IMR-90 (cell line): ENCODE measurements around the gene HLA-A.

Experiments used
- CEBPB ChIP-seq: IDR thresholded peaks from 2 replicates; pipeline ENCODE4 v1.6.1; 2012; ENCODE audit warnings: low read depth, low read length, improper control_type of control experiment
- MXI1 ChIP-seq: IDR thresholded peaks from 2 replicates; pipeline ENCODE4 v1.6.1; 2012; ENCODE audit warnings: low read depth, mild to moderate bottlenecking, low read length, moderate library complexity, borderline replicate concordance
- NFE2L2 ChIP-seq: fragments of 150-350 bp; IDR thresholded peaks from 2 replicates; pipeline ENCODE4 v1.6.1; 2016; ENCODE audit warnings: low read depth, mild to moderate bottlenecking, low read length
- POLR2A ChIP-seq: IDR thresholded peaks from 2 replicates; pipeline ENCODE4 v1.6.1; 2012; ENCODE audit warnings: mild to moderate bottlenecking, low read depth, low read length
- RAD21 ChIP-seq: IDR thresholded peaks from 2 replicates; pipeline ENCODE4 v1.6.1; 2012; ENCODE audit warnings: low read length, improper control_type of control experiment
- SMC3 ChIP-seq: fragments of 150-350 bp; IDR thresholded peaks from 2 replicates; pipeline ENCODE4 v1.6.1; 2016; ENCODE audit warnings: low read depth, mild to moderate bottlenecking, antibody characterized with exemption, low read length, moderate library complexity
- TF ChIP-seq, protein P1 (sequence below): conservative IDR thresholded peaks from 2 replicates; pipeline ENCODE4 v1.5.1; 2012; ENCODE audit warnings: mild to moderate bottlenecking, low read depth, low read length, improper control_type of control experiment
- TF ChIP-seq, protein P2 (sequence below): fragments of 150-350 bp; IDR thresholded peaks from 2 replicates; pipeline ENCODE4 v1.6.1; 2017; ENCODE audit warnings: mild to moderate bottlenecking, antibody characterized with exemption, low read length, low read depth

DNA sequence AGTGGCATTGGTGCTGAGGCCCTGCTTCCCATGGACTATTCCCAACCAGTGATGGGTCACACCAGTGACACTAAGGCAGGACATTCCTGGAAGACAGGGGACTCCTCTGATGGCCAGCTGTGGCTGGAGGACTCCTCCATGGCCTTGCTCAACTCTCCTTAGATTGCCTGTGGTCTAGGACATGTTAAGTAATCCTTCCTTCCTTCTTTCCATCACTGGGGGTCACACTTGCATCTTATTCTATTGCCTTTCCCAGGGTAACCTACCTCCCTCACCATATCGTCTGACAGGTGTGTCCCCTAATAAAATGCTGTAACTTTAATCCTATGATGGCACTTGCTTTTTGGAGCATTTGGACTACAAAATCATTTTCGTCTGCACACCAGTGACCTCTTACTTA is 24.5 kb upstream of the HLA-A start:
- TF ChIP-seq, protein P1, sequence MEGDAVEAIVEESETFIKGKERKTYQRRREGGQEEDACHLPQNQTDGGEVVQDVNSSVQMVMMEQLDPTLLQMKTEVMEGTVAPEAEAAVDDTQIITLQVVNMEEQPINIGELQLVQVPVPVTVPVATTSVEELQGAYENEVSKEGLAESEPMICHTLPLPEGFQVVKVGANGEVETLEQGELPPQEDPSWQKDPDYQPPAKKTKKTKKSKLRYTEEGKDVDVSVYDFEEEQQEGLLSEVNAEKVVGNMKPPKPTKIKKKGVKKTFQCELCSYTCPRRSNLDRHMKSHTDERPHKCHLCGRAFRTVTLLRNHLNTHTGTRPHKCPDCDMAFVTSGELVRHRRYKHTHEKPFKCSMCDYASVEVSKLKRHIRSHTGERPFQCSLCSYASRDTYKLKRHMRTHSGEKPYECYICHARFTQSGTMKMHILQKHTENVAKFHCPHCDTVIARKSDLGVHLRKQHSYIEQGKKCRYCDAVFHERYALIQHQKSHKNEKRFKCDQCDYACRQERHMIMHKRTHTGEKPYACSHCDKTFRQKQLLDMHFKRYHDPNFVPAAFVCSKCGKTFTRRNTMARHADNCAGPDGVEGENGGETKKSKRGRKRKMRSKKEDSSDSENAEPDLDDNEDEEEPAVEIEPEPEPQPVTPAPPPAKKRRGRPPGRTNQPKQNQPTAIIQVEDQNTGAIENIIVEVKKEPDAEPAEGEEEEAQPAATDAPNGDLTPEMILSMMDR: no peak
- TF ChIP-seq RAD21 (no peak), POLR2A (no peak), MXI1 (no peak), CEBPB (no peak), NFE2L2 (no peak), SMC3 (no peak)
- TF ChIP-seq, protein P2, sequence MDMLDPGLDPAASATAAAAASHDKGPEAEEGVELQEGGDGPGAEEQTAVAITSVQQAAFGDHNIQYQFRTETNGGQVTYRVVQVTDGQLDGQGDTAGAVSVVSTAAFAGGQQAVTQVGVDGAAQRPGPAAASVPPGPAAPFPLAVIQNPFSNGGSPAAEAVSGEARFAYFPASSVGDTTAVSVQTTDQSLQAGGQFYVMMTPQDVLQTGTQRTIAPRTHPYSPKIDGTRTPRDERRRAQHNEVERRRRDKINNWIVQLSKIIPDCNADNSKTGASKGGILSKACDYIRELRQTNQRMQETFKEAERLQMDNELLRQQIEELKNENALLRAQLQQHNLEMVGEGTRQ: no peak
